GM18951 (cell line): ENCODE results near the gene SKAP1.
"Not testable (repeated sequence)": the region's sequence is repeated elsewhere in the genome, so short reads cannot be mapped to it uniquely, and the experiment has no call there.

Experiments
- POLR2A ChIP-seq: IDR thresholded peaks from 4 replicates; pipeline ENCODE4 v1.6.1; 2011; ENCODE audit warnings: mild to moderate bottlenecking; ENCODE audit not compliant: insufficient read length, insufficient read depth; ENCODE audit errors: extremely low read depth
- in situ Hi-C: fragments of 300-500 bp; cut with MboI; formaldehyde crosslinking; loops from one replicate; pipeline ENCODE4 v1.12.0; 2022; ENCODE audit warnings: low sequenced_read_pairs, mixed read lengths, inconsistent platforms; ENCODE audit not compliant: unreplicated experiment

Gene SKAP1

DNA sequence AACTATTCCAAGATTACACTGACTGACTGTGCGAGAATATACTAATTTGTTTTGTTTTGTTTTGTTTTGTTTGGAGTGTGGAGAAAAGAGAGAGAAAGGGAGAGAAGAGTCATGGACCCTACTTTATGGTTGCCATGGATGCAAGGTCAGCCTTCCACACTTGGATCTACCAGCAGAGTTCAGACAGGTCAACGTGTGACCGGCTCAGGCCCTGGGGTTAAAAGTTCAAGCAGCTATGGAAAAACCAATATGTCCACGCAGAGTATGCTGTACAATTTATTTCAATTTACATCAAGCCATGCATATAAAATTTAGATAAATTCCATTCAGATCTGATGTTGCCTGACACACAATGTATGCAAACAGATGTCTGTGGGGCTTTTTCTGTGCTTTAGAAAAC is 122.8 kb downstream of the SKAP1 start:
- TF ChIP-seq POLR2A = no peak
- in situ Hi-C loops = no loop called here

DNA sequence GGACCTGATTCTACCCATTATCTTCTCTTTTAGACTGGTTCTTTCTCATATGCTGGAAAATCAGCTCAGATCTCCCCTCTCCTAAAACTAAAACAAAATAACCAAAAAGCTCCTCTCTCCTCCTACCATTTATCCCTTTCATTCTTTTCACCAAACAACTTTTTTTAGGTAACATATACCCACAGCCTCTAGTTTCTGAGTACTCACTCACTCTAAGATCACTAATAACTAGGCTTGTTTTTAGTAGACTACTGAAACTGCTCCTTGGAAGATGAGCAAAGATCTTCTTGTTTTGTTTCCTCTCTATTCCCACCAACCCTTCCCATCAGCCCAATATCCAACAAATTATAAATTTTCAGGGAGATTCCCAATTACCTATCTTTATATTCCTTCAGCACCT is 129.0 kb downstream of the SKAP1 start:
- in situ Hi-C loops = no loop called here
- TF ChIP-seq POLR2A = no peak

DNA sequence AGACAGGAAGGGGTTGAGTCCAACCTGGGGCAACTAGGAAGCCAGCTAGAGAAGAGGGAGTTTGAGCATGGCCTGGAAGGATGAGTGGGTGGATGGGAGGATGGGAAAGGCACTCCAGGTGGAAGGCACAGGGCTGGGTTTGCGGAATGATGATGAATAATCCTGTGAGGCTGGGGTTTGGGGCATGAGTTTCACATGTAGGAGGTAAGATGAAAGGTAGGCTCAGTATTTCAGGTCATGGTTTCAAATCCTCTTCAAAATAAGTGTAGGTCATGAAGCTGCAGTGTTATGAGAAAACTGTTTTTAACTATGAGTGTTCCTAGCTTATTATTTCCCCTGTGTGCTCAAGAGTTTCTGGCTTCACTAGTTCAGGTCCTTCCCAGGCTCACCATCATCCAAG is 130.3 kb downstream of the SKAP1 start:
- no peak for TF ChIP-seq POLR2A
- in situ Hi-C loops = no loop called here

DNA sequence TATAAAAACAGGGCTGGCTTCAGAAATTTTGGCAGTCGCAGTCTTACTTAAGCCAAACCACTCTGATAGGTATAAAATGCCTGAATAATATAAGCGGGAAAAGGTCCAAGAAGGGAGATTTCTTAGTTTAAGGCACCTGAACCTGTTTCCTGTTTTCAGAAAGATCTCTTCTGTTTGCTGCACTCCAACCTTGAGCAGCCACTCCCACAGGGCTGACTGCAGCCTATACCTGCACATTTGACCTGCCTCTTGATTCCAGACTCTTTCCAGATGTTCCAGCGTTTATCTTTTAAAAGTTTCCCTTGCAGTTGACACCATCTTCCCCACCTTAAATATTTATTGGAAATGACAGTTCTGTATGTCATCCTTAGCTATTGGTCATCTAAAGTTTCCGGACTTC is 132.2 kb downstream of the SKAP1 start:
- no peak for TF ChIP-seq POLR2A
- in situ Hi-C loops = no loop called here

DNA sequence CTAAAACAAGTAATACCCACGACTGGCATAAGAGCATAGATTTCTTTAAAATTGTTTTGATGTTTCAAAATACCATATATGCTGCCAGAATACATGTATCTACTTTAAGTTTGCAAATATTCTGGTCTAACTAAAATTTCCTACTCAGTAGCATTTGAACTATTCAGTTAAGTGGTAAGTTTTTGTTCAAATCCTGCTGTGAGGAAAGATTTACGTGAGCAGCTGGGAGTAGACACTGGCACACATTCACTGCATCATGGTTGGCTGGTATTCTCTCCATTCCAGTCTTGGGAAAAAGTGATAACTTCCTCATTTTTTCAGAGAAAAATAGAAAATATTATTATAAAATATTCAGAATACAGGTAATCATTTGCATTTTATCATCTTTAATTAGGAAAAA is 133.6 kb downstream of the SKAP1 start:
- no peak for TF ChIP-seq POLR2A
- in situ Hi-C loops = no loop called here

DNA sequence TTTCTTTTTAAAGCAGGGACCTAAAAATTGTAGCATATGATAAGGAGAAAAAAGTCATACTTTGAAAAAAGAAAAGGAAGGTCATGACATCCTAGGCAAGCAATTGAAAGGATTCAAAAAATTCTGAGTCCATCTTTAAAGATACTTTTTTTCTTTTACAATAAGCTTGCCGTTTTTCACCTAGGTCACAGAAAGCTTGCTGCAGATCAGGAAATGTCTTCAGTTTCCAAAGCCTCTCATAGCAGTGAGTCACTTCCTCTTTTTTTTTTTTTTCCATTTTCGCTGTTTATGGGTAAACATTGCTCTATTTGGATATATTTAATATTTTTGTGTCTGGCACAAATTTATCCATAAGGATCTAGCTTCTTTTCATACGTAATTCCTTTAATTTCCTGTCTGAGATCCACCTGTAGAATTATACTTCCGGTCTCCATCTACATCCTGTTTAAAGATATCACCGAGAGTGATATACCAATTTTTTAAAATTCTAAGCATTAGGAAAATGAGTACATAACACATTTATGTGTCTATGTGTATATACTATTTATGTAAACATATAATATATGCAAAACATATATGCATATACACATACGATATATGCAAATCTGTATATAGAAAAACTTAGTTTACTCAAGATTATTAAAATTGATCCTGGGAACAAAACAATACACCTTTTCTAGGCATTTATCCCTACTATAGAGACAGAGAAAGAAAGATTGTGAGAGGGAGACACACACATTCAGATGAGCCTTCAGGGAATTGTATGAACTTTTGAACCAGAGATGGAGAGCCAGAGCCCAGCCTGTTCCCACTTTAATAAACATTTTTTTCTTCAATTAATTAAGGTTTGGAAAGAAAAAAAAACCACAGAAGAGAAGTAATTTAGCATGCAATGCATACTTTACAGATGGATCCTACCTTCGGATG is 134.4 kb downstream of the SKAP1 start:
- no peak for TF ChIP-seq POLR2A
- in situ Hi-C loops = no loop called here

DNA sequence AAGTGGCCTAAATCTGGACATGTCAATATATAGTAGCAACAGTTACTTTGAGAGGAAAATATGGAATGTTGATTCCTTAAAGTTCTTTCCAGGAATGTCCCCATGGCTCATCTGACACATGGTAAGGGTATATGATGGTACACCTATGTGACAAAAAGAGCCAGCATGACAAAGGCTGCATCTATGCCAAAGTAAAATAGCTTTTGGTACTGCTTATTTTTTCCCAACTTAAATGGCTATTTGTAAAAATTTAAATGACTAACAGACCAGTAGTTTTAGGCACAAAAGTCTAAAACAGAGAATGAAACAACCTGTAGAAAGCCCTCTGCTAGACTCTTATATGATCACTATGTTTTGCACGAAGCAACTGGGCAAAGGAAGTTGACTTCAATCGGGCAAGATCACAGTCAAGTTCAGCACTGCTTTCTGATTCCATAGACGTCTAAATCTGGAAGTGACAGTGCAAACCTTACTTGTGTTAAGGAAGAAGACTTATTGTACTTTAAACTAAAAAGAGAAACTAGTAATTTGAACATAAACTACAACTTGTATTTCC is 135.1 kb downstream of the SKAP1 start:
- in situ Hi-C loops = no loop called here
- no peak for TF ChIP-seq POLR2A

DNA sequence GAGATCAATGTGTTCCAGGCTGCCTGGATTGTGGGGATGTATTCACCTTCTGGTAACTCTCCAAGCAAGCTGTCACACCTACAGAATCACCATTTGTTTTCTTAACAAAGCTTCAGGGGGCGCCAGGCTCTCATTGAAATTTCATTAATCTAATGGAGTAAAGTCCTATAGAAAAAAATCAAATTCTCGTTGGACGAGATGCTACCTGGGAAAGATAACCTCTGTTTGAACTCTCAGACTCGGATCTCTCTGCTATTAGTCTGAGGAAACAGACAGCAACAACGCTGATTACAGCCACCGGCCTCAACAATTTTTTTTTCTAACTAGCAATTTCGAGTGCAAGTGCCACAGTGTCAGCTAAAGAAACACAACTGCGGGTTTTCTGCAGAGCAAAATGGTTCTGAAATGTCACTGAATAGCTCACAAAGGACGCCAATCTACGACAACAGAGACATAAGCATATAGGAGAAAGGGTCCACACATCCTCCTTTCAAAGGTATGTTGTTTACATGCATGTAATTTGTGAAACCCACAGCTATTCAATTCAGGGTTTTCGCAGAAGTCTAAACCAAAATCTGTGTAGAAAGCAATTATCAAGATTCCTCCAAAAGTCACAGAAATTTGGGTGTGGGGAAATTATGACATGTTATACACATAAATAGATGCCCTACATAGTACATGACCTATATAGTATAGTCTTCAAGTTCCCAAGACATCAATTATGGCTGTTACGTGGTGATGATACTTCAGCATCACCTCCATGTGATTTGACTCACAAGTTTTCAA is 135.8 kb downstream of the SKAP1 start:
- no peak for TF ChIP-seq POLR2A
- in situ Hi-C loops = no loop called here

DNA sequence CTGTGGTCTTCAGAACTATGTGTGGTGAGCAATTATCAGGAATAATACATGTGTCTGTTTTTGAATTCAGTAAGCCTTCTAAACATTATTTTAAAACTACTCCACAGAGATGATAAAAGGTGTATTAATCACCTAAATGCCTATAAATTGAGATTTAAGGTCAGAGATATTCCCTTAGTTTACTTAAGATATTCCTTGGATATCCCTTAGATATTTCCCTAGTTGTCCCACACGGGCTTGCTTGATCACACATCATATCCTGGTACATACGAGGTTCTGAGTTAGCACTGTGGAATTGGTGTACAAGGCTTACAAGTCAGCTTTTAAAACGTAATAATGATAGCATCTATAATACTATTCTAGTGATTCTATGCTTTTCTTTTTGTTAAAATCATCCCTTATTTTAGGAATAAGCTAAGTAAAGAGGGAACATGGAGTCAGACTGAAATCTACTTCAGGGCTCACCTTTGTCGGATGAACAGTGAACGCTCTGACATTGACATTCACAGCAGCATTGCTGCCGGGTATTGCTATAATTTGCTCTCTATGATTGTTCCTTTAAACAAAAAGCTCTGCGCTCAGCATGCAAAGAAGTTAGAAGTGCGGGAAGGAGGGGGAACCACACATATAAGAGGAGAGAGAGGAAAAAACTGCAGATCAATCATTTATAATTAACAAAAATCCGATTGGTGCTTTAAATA is 136.5 kb downstream of the SKAP1 start:
- no peak for TF ChIP-seq POLR2A
- in situ Hi-C loops = no loop called here

DNA sequence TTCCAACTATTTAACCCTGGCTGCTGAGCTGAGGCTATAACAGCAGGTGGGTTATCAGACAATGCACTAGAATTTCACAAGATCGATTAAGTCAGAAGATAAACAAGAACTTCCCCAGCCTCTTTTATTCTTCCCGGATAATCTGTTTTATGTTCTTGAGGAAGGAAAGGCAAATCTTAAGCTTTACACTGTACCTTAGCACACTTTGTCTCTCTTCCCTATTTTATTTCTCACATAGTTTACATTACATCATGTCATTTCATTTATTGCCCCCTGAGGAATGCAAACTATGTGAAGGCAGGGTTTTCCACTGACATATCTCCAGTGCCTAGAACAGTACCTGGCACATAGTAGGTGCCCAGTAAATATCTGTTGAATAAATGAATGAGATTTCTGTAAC is 139.6 kb downstream of the SKAP1 start:
- in situ Hi-C loops = no loop called here
- no peak for TF ChIP-seq POLR2A

DNA sequence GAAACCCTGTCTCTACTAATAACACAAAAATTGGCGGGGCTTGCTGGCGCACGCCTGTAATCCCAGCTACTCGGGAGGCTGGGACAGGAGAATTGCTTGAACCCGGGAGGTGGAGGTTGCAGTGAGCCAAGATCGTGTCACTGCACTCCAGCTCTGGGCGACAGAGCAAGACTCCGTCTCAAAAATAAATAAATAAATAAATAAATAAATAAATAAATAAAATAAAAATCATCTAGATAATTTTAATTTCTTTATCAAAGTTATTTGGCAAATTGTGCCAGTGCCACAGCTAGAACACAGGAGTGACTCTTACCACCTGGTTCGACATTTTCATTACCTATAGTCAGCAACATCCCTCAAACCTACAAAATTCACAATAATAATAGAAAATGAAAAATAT is 143.1 kb downstream of the SKAP1 start:
- in situ Hi-C loops = not testable (repeated sequence)

DNA sequence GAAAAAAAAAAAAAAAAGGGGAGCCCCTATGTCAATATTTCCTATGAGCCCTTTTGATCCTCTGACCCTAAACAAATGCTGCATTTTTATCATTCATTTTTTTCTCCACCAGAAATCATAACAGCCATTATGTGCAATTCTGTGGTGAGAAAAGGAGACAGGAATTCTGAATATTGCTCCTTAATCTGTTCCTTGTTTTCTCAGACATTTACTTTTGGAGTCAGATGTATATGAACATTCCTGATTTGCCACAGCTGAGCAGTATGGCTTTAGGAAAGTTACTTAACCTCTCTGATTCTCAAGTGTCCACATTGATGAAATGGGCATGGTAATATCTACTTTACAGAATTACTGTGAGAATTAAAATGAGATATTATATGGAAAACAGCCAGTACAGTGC is 144.4 kb downstream of the SKAP1 start:
- TF ChIP-seq POLR2A = no peak
- in situ Hi-C loops = no loop called here

DNA sequence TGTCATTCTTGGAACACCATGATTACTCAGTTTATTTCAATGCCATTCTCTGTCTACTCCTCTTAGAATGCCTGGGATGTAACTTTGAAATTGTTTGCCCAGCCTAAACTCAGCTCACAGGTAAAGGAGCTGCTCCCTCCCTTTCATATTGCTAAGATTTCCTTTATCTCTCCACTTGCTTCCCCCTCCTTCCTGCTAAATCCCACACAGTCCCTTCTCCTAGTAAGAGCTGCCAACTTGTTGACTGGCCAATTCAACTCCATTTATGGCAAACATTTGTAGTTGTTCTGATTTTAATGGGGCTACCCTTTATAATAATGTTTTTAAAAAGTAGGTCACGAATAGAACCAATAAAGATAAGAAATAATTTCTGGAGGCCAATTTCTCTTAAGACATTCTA is 146.1 kb downstream of the SKAP1 start:
- in situ Hi-C loops = no loop called here
- TF ChIP-seq POLR2A = no peak
